Pancreas (tissue), 10 donors: ENCODE results near the gene RDX. TPM values are rescaled to one million over a fixed set of nuclear protein-coding genes. Genes with fewer than 3 reads are reported as not detected.

Experiments
- ATAC-seq, 4 donors: fragments of 200-7000 bp; cut with Tn5 transposase; one replicate each; pipeline versions ENCODE4 v1.8.0 to v1.9.1; 2020; ENCODE audit warnings: mild to moderate bottlenecking in 4 of 4, moderate library complexity in 4 of 4
- DNase-seq, 6 donors: peaks; one replicate each; pipeline ENCODE4 v3.0.0-alpha.2; 2020
- FAIRE-seq: peaks from 2 replicates; lab custom pipeline; 2012; peaks lifted over from hg19 to GRCh38; lab: Jason Lieb, UNC
- H3K27ac ChIP-seq, 4 donors: fragments of 200-600 bp; sonication (generic); 1 replicate in 3 of 4; 2 replicates in 1 of 4; pipeline versions ENCODE4 v1.5.0 to v1.8.0; 2020
- H3K27me3 ChIP-seq, 4 donors: fragments of 200-600 bp; one replicate each; pipeline ENCODE4 v1.8.0; 2021
- H3K36me3 ChIP-seq, 3 donors: fragments of 200-600 bp; sonication (generic) in 1 of 3; one replicate each; pipeline versions ENCODE4 v1.5.0 to v1.8.0; 2020 to 2021
- H3K4me1 ChIP-seq, 3 donors: fragments of 200-600 bp; one replicate each; pipeline ENCODE4 v1.8.0; 2021
- H3K4me3 ChIP-seq, 4 donors: fragments of 200-600 bp; sonication (generic) in 2 of 4; one replicate each; pipeline versions ENCODE4 v1.5.0 to v1.8.0; 2020 to 2021
- H3K9me3 ChIP-seq, 4 donors: fragments of 200-600 bp; one replicate each; pipeline ENCODE4 v1.8.0; 2021
- CTCF ChIP-seq, 4 donors: fragments of 200-600 bp; sonication (generic) in 3 of 4; IDR thresholded peaks; one replicate each; pipeline versions ENCODE4 v1.5.0 to v1.8.0; 2021; ENCODE audit warnings: antibody characterized with exemption in 4 of 4
- WGBS, 2 donors: extraction: QIAGEN DNeasy Blood & Tissue Kit; methylation state at CpG; one replicate each; pipeline ENCODE4 v1.1.7; 2013; 5-methylcytosine and 5-hydroxymethylcytosine counted together
- intact Hi-C, 3 donors: fragments of 100-400 bp; cut with DNase I; formaldehyde crosslinking; loops; one replicate each; pipeline versions ENCODE4 v1.11.1 to v1.14.2; 2022
- polyA plus RNA-seq, 2 donors: library from polyadenylated mRNA; stranded (reverse); fragments of 200-250 nt; gene quantifications; one replicate each; pipeline ENCODE4 v1.2.3, GENCODE V29; 2013
- total RNA-seq, 6 donors: library from RNA; stranded (reverse); fragmentation: NEBNext Ultra II Directional in 4 of 6; extraction: Animal tissue kit (Norgen Biotek cat#: 25700) in 4 of 6; gene quantifications; one replicate each; pipeline versions ENCODE4 v1.2.1 to v1.2.4, GENCODE V29; 2021 to 2023
- donor health status: healthy with polysubstance abuse.
- donor health status: DM: no; HTN: no; CAD: no; lungs with moderate emphysema.
- donor health status: DM: no; HTN: no; CAD: no.
- donor health status: control.
- donor health status: control.
- donor health status: Bipolar disorder and iron deficiency.
- donor health status: DM: yes; HTN: yes; CAD: no.
- donor health status: DM: no; HTN: no; CAD: no.
- donor health status: DM: no; HTN: no; CAD: no.
- donor health status: DM: yes; HTN: yes; CAD: no.

The RDX gene
- total RNA-seq, result 10 to 100 TPM; 45.6 to 97.1 (median 58.9) TPM
- polyA plus RNA-seq, result 10 to 100 TPM; 11.4 to 19.4 TPM

GRCh38 chr11:110296226-110297075, at the start of gene RDX:
RDX (minus strand) TSS chr11:110296614; CDS start chr11:110279692, 16,922 bp downstream.
- FAIRE-seq (no peak), DNase-seq (peak; percentile 64 to 90 (median 76)), ATAC-seq (peak; percentile 63 to 85 (median 73))
- Histone ChIP-seq H3K4me3 (peak within 1 kb of the TSS; percentile 52 to 94 (median 88)), H3K27me3 (no peaks in the 10 kb centered on the region), H3K4me1 (peaks cover 13 to 34% (median 29%) of the 10 kb centered on the region in 3 donors), H3K36me3 (no peaks in the 10 kb centered on the region), H3K9me3 (no peaks in the 10 kb centered on the region), H3K27ac (peak within 1 kb of the TSS; percentile 87 to 98 (median 94))
- 1% methylated on average over 61 to 113 of the region's 113 CpGs for WGBS, 2 donors
- no peak for TF ChIP-seq CTCF (IDR thresholded peaks at IDR 0.05)
- intact Hi-C loops, result no loop called here

GRCh38 chr11:110345743-110346142, 49.3 kb upstream of the RDX start:
- no peak for FAIRE-seq

GRCh38 chr11:110340436-110340835, 44.0 kb upstream of the RDX start:
- Histone ChIP-seq H3K4me3 (no peak overlapping the region), H3K27me3 (no peaks in the 10 kb centered on the region), H3K4me1 (peaks cover 0 to 5% (median 0%) of the 10 kb centered on the region in 3 donors), H3K9me3 (no peaks in the 10 kb centered on the region), H3K27ac (no peak overlapping the region), H3K36me3 (no peaks in the 10 kb centered on the region)
- DNase-seq (no peak), FAIRE-seq (no peak), ATAC-seq (no peak)
- no peak for TF ChIP-seq CTCF (IDR thresholded peaks at IDR 0.05)
- 62 to 68% methylated on average over 2 of the region's 2 CpGs for WGBS, 2 donors
- intact Hi-C loops, result no loop called here

More at GRCh38 chr11:110345743-110346142, 49.3 kb upstream of the RDX start:
- Histone ChIP-seq H3K27me3 (no peaks in the 10 kb centered on the region), H3K4me3 (no peak overlapping the region), H3K36me3 (no peaks in the 10 kb centered on the region), H3K4me1 (peaks cover 0 to 10% (median 0%) of the 10 kb centered on the region in 3 donors), H3K9me3 (no peaks in the 10 kb centered on the region), H3K27ac (peak overlapping the region in 2 of 4 donors; percentile 2 to 11)
- peak in 3 of 4 donors; percentile 61 to 80 (median 64) for ATAC-seq
- 47 to 51% methylated on average over 3 of the region's 3 CpGs for WGBS, 2 donors
- no peak for DNase-seq
- intact Hi-C loops, result no loop called here
- TF ChIP-seq CTCF (IDR thresholded peaks at IDR 0.05), result no peak

- 85 to 88% methylated on average over 3 of the region's 3 CpGs for WGBS, 2 donors
- no peak for FAIRE-seq
- H3K4me1 ChIP-seq, result peaks cover 0 to 5% (median 0%) of the 10 kb centered on the region in 3 donors
- no peaks in the 10 kb centered on the region for H3K36me3 ChIP-seq
- no peak overlapping the region for H3K4me3 ChIP-seq
- no peak for ATAC-seq
- no peak for DNase-seq
- no peaks in the 10 kb centered on the region for H3K27me3 ChIP-seq
- H3K9me3 ChIP-seq, result no peaks in the 10 kb centered on the region
- TF ChIP-seq CTCF (IDR thresholded peaks at IDR 0.05), result no peak
- intact Hi-C loops, result no loop called here
- no peak overlapping the region for H3K27ac ChIP-seq
Observed at GRCh38 chr11:110339456-110340250, 43.2 kb upstream of the RDX start.
